C1 segment of cervical spinal cord (tissue), 14 donors: Measurements from ENCODE around the gene ZG16.
"Not testable (repeated sequence)": the region's sequence is repeated elsewhere in the genome, so short reads cannot be mapped to it uniquely, and the experiment has no call there.

Experiments
- DNase-seq, 14 donors: peaks; one replicate each; lab custom pipeline; 2025; lab: John Stamatoyannopoulos, UW

The ZG16 gene

GRCh38 chr16:29784901-29785500 is 6.9 kb downstream of the ZG16 start:
- peak in 12 of 14 donors; percentile 7 to 58 (median 15) for DNase-seq

DNA sequence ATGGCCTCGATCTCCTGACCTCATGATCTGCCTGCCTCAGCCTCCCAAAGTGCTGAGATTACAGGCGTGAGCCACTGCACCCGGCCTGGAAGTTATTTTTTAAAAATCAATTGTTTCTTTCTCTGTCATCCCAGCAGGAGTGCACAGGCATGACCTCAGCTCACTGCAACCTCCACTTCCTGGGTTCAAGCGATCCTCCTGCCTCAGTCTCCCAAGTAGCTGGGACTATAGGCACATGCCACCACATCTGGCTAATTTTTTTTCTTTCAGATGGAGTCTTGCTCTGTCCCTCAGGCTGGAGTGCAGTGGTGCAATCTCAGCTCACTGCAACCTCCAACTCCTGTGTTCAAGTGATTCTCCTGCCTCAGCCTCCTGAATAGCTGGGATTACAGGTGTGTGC is 9.1 kb downstream of the ZG16 start:
- DNase-seq: not testable (repeated sequence)

DNA sequence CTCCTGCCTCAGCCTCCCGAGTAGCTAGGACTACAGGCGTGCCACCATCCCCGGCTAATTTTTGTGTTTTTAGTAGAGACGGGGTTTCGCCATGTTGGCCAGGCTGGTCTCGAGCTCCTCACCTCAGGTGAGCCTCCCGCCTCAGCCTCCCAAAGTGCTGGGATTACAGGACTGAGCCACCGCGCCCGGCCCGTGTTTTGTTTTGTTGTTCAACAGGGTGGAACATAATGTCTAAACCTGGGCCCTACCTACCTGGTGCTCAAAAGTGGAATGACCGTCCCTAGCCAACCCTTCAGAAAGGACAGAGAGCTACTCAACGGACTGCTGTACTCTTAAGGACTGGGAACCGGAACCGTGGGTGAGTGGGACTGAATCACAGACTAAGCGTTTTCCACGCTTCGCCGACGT is 11.7 kb downstream of the ZG16 start:
- DNase-seq: no peak

DNA sequence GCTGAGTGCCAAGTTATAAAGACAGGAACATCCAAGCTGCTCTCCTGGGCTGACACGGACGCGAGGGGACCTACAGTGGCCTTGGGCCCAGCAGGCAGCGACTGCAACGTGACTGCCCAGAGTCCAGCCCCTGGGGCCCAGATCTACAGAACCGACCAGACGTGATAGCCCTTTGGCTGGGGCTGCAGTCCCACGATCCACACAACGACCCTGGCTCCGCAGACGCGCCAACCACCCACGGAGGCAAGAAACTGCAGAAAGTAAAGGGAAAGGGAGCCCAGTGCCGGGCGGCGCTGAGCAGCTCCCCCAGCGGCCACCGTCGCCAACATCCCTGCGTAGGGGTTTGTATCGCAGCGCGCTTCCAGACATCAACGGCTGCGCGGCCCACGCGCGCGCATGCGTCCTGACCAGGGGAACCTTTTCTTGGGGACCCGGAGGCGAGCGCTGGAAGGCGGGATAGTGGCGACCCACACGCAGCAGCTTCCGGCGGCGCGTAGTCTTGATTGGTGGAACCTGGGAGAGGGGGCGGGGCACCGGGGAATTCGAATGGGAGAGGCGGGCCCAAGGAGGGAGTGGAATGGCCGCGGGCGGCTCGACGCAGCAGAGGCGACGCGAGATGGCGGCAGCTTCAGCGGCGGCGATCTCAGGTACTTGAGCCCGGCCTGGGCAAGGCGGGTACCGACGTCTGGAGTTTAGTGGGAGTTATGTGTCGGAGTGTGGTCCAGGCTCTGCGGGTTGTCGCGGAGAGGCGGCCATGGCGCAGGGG is 12.3 kb downstream of the ZG16 start, which contains the start of gene KIF22:
KIF22 (plus strand) TSS at position 569 of the 766 bp plus-strand sequence; CDS start at position 578, 9 bp downstream.
- peak; percentile 92 to 100 (median 97) for DNase-seq

DNA sequence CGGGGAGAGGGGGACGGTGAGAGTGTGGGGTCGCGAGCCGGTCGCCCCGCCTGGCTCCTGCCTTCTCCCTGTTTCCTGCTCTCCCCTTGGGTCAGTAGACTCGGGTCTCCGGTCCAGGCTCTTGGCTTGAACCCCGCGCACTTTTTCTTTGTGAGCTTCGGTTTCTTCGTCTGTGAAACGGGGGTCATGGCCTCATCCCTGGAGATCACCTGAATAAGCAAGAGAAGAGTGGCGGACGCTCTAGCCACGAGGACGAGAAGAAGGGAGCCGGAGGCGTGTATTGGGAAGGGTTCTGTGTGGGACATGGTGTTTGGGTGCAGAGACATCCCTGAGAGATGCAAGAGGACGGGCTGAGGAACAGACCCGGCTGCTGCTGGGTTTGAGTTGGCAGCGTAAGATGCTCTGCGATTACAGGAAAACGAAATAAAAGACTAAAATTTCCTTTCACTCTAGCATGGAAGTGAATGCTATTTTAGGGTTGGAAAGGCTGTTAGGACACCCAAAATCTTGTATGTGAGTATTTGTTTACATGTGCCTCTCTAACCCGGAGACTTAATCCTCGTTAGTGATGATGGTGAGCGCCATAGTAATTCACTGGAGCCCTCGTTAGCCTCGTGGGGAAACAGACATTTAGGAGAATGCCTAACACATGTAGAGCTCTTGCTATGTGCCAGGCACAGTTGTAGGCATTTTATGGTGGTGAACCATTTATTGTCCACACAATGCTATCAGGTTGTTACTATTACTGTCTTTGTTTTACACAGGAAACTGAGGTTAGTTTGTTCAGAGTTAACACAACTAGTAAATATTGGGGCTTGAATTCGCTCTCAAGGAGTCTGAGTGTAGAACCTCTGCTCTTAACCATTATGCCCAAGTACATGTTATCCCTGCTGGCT is 13.1 kb downstream of the ZG16 start:
- DNase-seq: no peak

DNA sequence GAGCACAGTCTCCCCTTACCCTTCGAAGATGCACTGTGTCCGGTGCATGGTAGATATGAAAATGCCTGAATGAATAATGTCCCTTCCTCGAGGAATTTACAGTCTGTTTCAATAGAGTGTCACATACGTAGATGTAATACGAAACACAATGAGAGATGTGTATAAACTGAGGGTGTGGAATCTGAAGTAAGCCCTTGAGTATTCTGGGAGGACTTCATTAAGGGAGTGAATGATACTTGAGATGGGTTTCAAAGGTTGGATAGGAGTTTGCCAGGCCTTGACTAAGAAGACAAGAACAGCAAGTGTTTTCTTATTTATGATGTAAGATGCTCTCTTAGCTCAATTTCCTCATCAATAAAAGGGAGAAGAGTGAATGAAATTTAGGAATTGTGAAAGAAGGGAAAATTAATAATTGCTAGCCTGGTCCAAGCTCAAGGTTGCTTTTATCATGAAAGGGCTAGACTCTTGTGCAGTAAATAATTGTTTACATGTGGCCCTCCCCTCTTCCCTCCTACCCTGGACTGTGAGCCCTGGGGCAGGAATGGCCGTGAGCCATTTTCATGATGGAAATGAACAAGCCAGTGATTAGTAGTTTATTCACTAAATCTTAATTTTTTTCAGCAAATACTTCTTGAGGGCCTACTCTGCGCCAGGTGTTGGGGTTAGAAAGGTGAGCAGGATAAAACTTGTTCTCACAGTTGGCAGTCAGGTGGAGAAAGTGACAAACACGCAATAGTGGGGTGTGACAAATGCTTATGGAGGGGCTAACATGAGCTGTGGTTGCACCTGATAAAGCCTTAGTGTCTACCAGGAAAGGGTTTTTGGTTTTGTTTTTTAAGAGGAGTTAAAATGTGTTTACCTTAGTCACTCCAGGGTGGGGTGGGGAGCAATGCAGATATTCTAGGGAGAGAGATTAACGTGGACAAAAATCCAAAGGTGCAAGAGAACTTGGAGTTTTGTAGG is 14.1 kb downstream of the ZG16 start:
- no peak for DNase-seq

DNA sequence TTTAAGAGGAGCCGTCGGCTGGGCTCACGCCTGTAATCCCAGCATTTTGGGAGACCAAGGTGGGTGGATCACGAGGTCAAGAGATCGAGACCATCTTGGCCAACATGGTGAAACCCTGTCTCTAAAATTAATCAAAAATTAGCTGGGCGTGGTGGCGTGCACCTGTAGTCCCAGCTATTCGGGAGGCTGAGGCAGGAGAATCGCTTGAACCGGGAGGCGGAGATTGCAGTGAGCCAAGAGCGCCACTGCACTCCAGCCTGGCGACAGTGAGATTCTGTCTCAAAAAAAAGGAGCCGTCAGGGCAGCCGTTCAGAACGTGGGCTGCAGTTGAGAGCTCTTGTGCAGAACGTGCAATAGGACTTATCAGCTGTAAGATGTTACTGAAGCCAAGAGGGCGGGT is 15.1 kb downstream of the ZG16 start:
- DNase-seq: not testable (repeated sequence)

DNA sequence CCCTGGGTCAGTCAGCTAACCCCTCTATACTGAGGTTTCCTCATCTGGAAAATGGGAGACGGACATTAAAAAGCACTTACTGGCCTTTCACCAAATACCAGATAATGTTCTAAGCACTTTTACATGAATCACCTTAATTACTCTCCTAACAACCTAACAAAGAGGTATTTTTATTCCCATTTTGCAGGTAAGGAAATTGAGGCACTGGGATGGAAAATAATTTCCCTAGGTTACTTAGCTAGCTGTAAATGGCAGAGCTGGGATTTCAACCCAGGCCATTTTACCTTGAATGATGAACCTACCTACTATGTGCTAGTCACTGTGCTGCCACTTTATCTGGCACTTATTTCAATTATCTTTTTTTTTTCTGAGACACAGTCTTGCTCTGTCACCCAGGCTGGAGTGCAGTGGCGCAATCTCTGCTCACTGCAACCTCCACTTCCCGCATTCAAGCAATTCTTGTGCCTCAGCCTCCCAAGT is 16.2 kb downstream of the ZG16 start:
- DNase-seq: no peak

GRCh38 chr16:29802416-29802935 is 24.4 kb downstream of the ZG16 start:
- no peak for DNase-seq

DNA sequence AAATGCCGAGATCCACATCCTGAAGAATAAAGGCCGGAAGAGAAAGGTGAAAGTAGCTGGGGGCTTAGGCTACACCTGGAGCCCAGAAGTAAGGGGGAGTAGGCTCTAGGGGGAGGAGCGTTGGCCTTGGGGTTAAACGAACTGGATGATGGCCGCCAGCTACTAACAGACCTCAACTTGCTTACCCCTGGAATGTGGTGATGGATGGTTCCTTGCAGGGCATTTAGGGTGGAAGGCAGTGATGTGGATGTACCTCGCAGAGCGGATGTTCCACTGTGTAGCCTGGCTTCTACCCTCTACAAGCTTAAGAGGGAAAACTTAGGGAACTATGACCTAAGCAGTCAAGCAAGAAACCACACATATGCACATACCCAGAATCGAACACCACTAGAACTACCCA is 26.0 kb downstream of the ZG16 start:
- no peak for DNase-seq

DNA sequence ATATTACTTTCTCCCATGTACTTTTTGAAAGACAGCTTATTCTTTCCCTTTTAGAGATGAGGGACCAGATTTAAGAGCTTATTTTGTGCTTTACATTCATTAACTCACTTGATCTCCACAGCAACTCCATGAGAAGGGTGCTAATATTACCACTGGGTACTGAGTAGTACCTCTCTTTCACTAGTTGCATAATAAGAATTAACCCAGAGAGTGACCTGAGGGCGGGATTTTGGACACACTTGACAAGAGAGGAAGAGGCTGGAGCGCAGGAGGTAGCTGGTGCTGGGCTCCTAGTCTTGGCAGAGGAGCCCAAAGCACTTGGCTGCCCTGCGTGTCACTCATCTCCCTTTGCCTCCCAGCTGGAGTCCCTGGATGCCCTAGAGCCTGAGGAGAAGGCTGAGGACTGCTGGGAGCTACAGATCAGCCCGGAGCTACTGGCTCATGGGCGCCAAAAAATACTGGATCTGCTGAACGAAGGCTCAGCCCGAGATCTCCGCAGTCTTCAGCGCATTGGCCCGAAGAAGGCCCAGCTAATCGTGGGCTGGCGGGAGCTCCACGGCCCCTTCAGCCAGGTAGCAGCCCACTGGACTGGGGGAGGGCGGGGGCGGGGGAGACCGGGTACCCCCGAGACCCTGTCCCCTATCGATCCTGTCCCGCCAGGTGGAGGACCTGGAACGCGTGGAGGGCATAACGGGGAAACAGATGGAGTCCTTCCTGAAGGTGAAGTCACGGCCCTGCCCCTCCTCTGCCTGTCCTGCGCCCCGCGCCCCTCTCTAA is 26.6 kb downstream of the ZG16 start:
- peak in 4 of 14 donors; percentile 11 to 68 (median 52) for DNase-seq

- DNase-seq: peak; percentile 94 to 99 (median 96)
Observed at GRCh38 chr16:29805232-29806098, 27.4 kb downstream of the ZG16 start.

- peak in 1 of 14 donors; percentile 92 for DNase-seq
Observed at GRCh38 chr16:29806099-29806579, 28.1 kb downstream of the ZG16 start, which contains the start of gene MAZ. Gene MAZ, plus strand, starts transcription at chr16:29806529. Its CDS starts 173 bp downstream, at chr16:29806702.

DNA sequence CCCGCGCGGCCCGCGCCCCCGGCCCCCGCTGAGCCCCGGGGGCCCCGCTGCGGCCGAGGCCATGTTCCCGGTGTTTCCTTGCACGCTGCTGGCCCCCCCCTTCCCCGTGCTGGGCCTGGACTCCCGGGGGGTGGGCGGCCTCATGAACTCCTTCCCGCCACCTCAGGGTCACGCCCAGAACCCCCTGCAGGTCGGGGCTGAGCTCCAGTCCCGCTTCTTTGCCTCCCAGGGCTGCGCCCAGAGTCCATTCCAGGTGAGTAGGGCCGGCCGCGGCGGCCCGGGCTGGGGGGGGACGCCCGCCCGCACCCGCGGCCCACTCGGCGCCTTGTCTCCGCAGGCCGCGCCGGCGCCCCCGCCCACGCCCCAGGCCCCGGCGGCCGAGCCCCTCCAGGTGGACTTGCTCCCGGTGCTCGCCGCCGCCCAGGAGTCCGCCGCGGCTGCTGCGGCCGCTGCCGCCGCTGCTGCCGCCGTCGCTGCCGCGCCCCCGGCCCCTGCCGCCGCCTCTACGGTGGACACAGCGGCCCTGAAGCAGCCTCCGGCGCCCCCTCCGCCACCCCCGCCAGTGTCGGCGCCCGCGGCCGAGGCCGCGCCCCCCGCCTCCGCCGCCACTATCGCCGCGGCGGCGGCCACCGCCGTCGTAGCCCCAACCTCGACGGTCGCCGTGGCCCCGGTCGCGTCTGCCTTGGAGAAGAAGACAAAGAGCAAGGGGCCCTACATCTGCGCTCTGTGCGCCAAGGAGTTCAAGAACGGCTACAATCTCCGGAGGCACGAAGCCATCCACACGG is 28.8 kb downstream of the ZG16 start:
- DNase-seq: peak in 5 of 14 donors; percentile 5 to 52 (median 32)

GRCh38 chr16:29807426-29808218 is 29.6 kb downstream of the ZG16 start:
- DNase-seq: peak in 12 of 14 donors; percentile 59 to 89 (median 82)

GRCh38 chr16:29808219-29808900 is 30.3 kb downstream of the ZG16 start:
- no peak for DNase-seq
